Activated CD8-positive, alpha-beta T cell treated with anti-CD3 and anti-CD28 coated beads, Interleukin-2, amount 10 ng/mL, durations not matched to agents 7 days and 5 days (primary cell): ENCODE results near the gene AGTRAP. TPM values are rescaled to one million over a fixed set of nuclear protein-coding genes. Genes with fewer than 3 reads are reported as not detected.
A peak's percentile ranks its signal among the peaks of the same experiment; 100 is the strongest.

Source experiments
- ATAC-seq: fragments of 150-1000 bp; cut with Tn5 transposase; one replicate; pipeline ENCODE4 v1.10.0; 2021; ENCODE audit warnings: moderate library complexity
- CTCF ChIA-PET: fragments of 350-600 bp; sonication (Branson Sonifier 250); formaldehyde crosslinking; loops from one replicate; lab custom pipeline; 2021; ENCODE audit warnings: antibody characterized with exemption; lab: Charles Lee
- POLR2A ChIA-PET: fragments of 350-600 bp; sonication (Branson Sonifier 250); formaldehyde crosslinking; loops from one replicate; lab custom pipeline; 2021; ENCODE audit warnings: antibody characterized with exemption; lab: Charles Lee
- DNase-seq: peaks from one replicate; pipeline ENCODE4 v3.0.0-alpha.2; 2020
- H3K27ac Mint-ChIP-seq: one replicate; pipeline ENCODE4 v1.8.0; 2021; ENCODE audit warnings: mild to moderate bottlenecking, mixed read lengths
- H3K27me3 Mint-ChIP-seq: one replicate; pipeline ENCODE4 v1.8.0; 2021; ENCODE audit warnings: low read depth, mixed read lengths
- H3K36me3 Mint-ChIP-seq: one replicate; pipeline ENCODE4 v1.8.0; 2021; ENCODE audit warnings: low read depth, mixed read lengths
- H3K4me1 Mint-ChIP-seq: one replicate; pipeline ENCODE4 v1.8.0; 2021; ENCODE audit warnings: low read depth, mixed read lengths
- H3K4me3 Mint-ChIP-seq: one replicate; pipeline ENCODE4 v1.8.0; 2021; ENCODE audit warnings: mild to moderate bottlenecking, mixed read lengths
- H3K9me3 Mint-ChIP-seq: one replicate; pipeline ENCODE4 v1.8.0; 2022; ENCODE audit warnings: mixed read lengths; ENCODE audit not compliant: insufficient read depth
- total RNA-seq, 2 experiments: library from RNA; stranded (reverse); gene quantifications; one replicate each; pipeline ENCODE4 v1.2.3, GENCODE V29; 2021

The AGTRAP gene
- total RNA-seq, 2 experiments from 2014 or later, result 82.5 to 84.2 TPM

DNA sequence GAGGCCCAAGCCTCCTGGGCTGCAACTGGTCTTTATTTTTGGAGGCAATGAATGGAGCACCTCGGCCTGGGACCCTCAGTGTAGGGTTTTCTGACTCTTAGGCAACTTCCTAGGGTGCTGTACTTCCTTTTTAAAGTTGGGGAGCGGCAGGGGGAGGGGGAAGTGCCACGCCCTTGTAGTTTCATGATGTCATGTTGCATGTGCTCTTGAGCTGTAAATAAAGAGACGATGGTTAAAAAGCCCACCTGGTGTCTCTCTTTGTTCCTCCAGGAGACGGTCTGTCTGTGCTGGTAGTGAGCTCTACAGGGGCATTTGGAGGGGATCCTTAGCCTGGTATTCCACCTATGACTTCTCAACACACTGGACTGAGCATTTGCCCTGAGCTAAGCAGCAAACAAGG is 10.3 kb upstream of the AGTRAP start:
- Mint-ChIP-seq H3K4me3 (no peak overlapping the region), H3K27me3 (no peaks in the 10 kb centered on the region), H3K9me3 (no peaks in the 10 kb centered on the region), H3K4me1 (peaks cover 49% of the 10 kb centered on the region), H3K36me3 (peaks cover 2% of the 10 kb centered on the region), H3K27ac (no peak overlapping the region)
- POLR2A ChIA-PET, result interaction anchor here (0.8 to 2.5 kb wide), 2 partner anchors 61 to 182 kb away, joined by 5 to 12 read pairs; partner anchors contain the start of gene FBXO6
- no peak for ATAC-seq
- DNase-seq, result no peak
- CTCF ChIA-PET, result interaction anchor here (1.2 to 2.7 kb wide), 4 partner anchors 23 to 75 kb away, joined by 3 to 11 read pairs (median 5); partner anchors contain the start of gene FBXO6

DNA sequence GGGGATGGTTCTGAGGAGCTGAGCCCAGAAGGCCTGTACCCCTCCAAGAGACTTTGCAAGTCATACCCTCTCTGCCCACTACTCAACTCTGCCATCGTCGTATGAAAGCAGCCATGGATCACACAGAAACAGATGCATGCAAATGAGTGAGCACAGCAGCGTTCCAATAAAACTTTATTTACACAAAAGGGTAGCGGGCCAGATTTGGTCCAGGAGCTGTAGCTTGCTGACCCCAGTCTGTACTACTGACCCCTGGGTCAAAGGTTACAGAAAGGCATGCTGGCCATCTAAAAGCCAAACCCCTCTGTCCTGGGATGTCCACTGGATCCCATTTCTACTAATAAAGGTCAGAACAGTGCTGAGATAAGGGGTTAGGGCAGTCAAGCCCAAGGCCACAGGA is 8.8 kb upstream of the AGTRAP start:
- Mint-ChIP-seq H3K9me3 (no peaks in the 10 kb centered on the region), H3K4me1 (peaks cover 58% of the 10 kb centered on the region), H3K27me3 (no peaks in the 10 kb centered on the region), H3K4me3 (no peak overlapping the region), H3K36me3 (peaks cover 2% of the 10 kb centered on the region), H3K27ac (no peak overlapping the region)
- DNase-seq, result no peak
- CTCF ChIA-PET, result no interaction called here
- POLR2A ChIA-PET, result interaction anchor here (0.5 to 2.5 kb wide), 2 partner anchors 181 to 1537 kb away, joined by 3 to 12 read pairs; no protein-coding TSS in a partner anchor
- no peak for ATAC-seq

- H3K4me1 Mint-ChIP-seq, result peaks cover 67% of the 10 kb centered on the region
- ATAC-seq, result no peak
Measured at GRCh38 chr1:11728126-11728806, 7.7 kb upstream of the AGTRAP start.

GRCh38 chr1:11729155-11729497 is 6.8 kb upstream of the AGTRAP start:
- DNase-seq (no peak), ATAC-seq (no peak)
- Mint-ChIP-seq H3K4me1 (peaks cover 69% of the 10 kb centered on the region), H3K4me3 (peak overlapping the region; percentile 61), H3K27me3 (no peaks in the 10 kb centered on the region), H3K9me3 (no peaks in the 10 kb centered on the region), H3K36me3 (peaks cover 2% of the 10 kb centered on the region), H3K27ac (peak overlapping the region; percentile 79)
- ChIA-PET CTCF (no interaction called here), POLR2A (interaction anchor here (4.6 kb wide), 1 partner anchor 180 kb away, joined by 32 read pairs; no protein-coding TSS in a partner anchor)

More at GRCh38 chr1:11728126-11728806, 7.7 kb upstream of the AGTRAP start:
- Mint-ChIP-seq H3K4me3 (no peak overlapping the region), H3K36me3 (peaks cover 2% of the 10 kb centered on the region), H3K27ac (no peak overlapping the region), H3K9me3 (no peaks in the 10 kb centered on the region), H3K27me3 (no peaks in the 10 kb centered on the region)
- ChIA-PET POLR2A (no interaction called here), CTCF (no interaction called here)
- DNase-seq, result no peak

- Mint-ChIP-seq H3K27me3 (no peaks in the 10 kb centered on the region), H3K9me3 (no peaks in the 10 kb centered on the region), H3K4me1 (peaks cover 64% of the 10 kb centered on the region), H3K27ac (peak overlapping the region; percentile 79), H3K4me3 (peak overlapping the region; percentile 61), H3K36me3 (peaks cover 2% of the 10 kb centered on the region)
- ChIA-PET POLR2A (interaction anchor here (0.6 to 4.6 kb wide), 3 partner anchors 10 to 179 kb away, joined by 3 to 32 read pairs (median 10); no protein-coding TSS in a partner anchor), CTCF (interaction anchor here (1.0 to 3.9 kb wide), 8 partner anchors 8 to 86 kb away, joined by 3 to 21 read pairs (median 4); partner anchors contain the start of gene FBXO6)
- peak; percentile 55 for ATAC-seq
- DNase-seq, result peak; percentile 38
Measured at GRCh38 chr1:11729498-11730428, 6.2 kb upstream of the AGTRAP start.

- H3K27me3 Mint-ChIP-seq, result no peaks in the 10 kb centered on the region
- no peaks in the 10 kb centered on the region for H3K36me3 Mint-ChIP-seq
- ChIA-PET CTCF (interaction anchor here (1.0 to 3.9 kb wide), 8 partner anchors 8 to 87 kb away, joined by 3 to 21 read pairs (median 4); partner anchors contain the start of gene FBXO6), POLR2A (interaction anchor here (0.6 to 4.6 kb wide), 3 partner anchors 11 to 178 kb away, joined by 3 to 32 read pairs (median 10); no protein-coding TSS in a partner anchor)
- DNase-seq (peak; percentile 81), ATAC-seq (peak; percentile 82)
- peak overlapping the region; percentile 61 for H3K4me3 Mint-ChIP-seq
- H3K4me1 Mint-ChIP-seq, result peaks cover 60% of the 10 kb centered on the region
- H3K27ac Mint-ChIP-seq, result peak overlapping the region; percentile 79
- H3K9me3 Mint-ChIP-seq, result no peaks in the 10 kb centered on the region
Measured at GRCh38 chr1:11730429-11730891, 5.5 kb upstream of the AGTRAP start.

DNA sequence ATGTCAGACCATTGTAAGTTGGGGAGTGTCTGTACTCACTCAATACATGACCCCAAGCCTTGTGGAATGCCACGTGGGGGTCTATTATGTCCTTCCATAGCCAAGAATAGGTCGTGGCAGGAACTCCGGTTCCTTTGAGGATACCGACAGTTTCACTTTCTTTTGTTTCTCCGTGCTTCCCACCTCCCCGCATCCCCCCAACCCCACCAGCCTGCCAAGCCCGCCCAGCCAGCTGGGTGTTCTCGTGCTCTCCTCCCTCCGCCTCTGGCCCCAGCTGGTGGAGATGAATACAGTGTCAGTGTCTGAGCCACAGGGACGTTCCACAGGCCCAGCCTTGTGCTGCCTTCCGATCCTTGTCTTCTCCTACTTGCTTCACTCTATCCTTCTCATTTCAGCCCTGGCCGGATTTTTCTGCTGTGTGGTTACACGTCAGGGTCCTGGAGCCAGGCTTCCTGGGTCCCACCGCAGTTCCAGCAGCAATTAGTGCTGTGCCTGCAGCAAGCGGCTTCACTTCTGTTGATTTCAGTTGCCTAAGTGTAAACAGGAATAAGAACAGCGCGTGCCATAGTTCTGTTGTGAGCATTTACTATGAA is 4.1 kb upstream of the AGTRAP start:
- ATAC-seq (peak; percentile 25), DNase-seq (peak; percentile 59)
- POLR2A ChIA-PET, result interaction anchor here (4.6 kb wide), 1 partner anchor 177 kb away, joined by 32 read pairs; no protein-coding TSS in a partner anchor
- no peaks in the 10 kb centered on the region for H3K9me3 Mint-ChIP-seq
- CTCF ChIA-PET, result interaction anchor here (1.0 to 3.9 kb wide), 5 partner anchors 8 to 86 kb away, joined by 3 to 21 read pairs (median 7); partner anchors contain the start of gene FBXO6
- peaks cover 2% of the 10 kb centered on the region for H3K36me3 Mint-ChIP-seq
- peaks cover 62% of the 10 kb centered on the region for H3K4me1 Mint-ChIP-seq
- H3K27me3 Mint-ChIP-seq, result no peaks in the 10 kb centered on the region
- peak overlapping the region; percentile 61 for H3K4me3 Mint-ChIP-seq
- peak overlapping the region; percentile 79 for H3K27ac Mint-ChIP-seq

DNA sequence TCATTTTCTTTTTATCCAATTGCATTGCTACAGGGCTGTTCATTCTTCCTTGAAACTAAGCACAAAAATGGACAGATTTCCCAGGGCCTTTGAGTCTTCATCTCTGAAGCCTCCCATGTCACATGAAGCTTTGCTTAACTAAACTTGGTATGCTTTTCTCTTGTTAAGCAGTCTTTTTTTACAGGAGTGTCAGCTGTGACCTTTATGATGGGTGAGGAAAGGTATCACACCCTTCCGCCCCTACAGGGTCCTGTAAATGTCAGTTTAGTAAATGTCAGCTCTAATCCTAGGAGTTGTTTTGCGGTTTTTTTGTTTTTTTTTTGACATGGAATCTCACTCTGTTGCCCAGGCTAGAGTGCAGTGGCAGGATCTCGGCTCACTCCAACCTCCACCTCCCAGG is 2.6 kb upstream of the AGTRAP start:
- H3K4me3 Mint-ChIP-seq, result no peak overlapping the region
- peaks cover 13% of the 10 kb centered on the region for H3K36me3 Mint-ChIP-seq
- no peaks in the 10 kb centered on the region for H3K27me3 Mint-ChIP-seq
- H3K27ac Mint-ChIP-seq, result no peak overlapping the region
- no peak for ATAC-seq
- no peaks in the 10 kb centered on the region for H3K9me3 Mint-ChIP-seq
- CTCF ChIA-PET, result interaction anchor here (3.9 kb wide), 1 partner anchor 13 kb away, joined by 21 read pairs; no protein-coding TSS in a partner anchor
- no peak for DNase-seq
- POLR2A ChIA-PET, result interaction anchor here (4.6 kb wide), 1 partner anchor 175 kb away, joined by 32 read pairs; no protein-coding TSS in a partner anchor
- H3K4me1 Mint-ChIP-seq, result peaks cover 74% of the 10 kb centered on the region

DNA sequence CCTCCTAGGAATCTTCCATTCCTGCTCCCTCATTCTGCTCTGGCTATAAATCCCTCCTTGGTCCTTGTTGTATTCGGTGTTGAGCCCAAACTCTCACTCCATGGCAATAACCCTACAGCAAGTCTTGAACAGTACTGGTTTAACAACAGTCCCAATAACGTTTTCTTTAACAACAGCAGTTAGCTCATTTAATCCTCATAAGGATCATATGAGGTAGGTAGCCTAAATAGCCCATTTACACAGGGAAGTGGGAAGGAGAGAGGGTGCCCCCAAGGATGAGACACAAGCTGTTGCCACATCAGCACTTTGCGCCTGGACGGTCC is 444 bp upstream of the AGTRAP start:
- CTCF ChIA-PET, result interaction anchor here (1.1 to 4.1 kb wide), 4 partner anchors 16 to 85 kb away, joined by 3 to 36 read pairs (median 22); partner anchors contain the start of gene FBXO6

GRCh38 chr1:11736746-11737639 is 1.1 kb downstream of the AGTRAP start:
- peak overlapping the region; percentile 72 for H3K27ac Mint-ChIP-seq
- H3K4me3 Mint-ChIP-seq, result peak overlapping the region; percentile 98
- H3K9me3 Mint-ChIP-seq, result no peaks in the 10 kb centered on the region
- peaks cover 43% of the 10 kb centered on the region for H3K36me3 Mint-ChIP-seq
- ChIA-PET CTCF (interaction anchor here (1.0 to 4.1 kb wide), 7 partner anchors 12 to 94 kb away, joined by 3 to 36 read pairs (median 10); partner anchors contain the start of genes FBXO6 and MAD2L2), POLR2A (interaction anchor here (0.9 to 2.2 kb wide), 6 partner anchors 17 to 173 kb away, joined by 3 to 11 read pairs (median 9); partner anchors contain the start of gene FBXO6)
- DNase-seq, result peak; percentile 68
- ATAC-seq, result peak; percentile 57
- no peaks in the 10 kb centered on the region for H3K27me3 Mint-ChIP-seq
- peaks cover 74% of the 10 kb centered on the region for H3K4me1 Mint-ChIP-seq

More for the DNA sequence above, 444 bp upstream of the AGTRAP start:
- POLR2A ChIA-PET, result interaction anchor here (0.6 to 2.2 kb wide), 4 partner anchors 16 to 1258 kb away, joined by 3 to 11 read pairs (median 8); partner anchors contain the start of gene FBXO6
- Mint-ChIP-seq H3K4me3 (peak overlapping the region; percentile 98), H3K4me1 (peaks cover 74% of the 10 kb centered on the region), H3K9me3 (no peaks in the 10 kb centered on the region), H3K27me3 (no peaks in the 10 kb centered on the region), H3K27ac (no peak overlapping the region), H3K36me3 (peaks cover 28% of the 10 kb centered on the region)
- DNase-seq (no peak), ATAC-seq (no peak)
